ENCODE data around the gene GPR108.
A peak's percentile ranks its signal among the peaks of the same experiment; 100 is the strongest.
"Not testable (repeated sequence)": the region's sequence is repeated elsewhere in the genome, so short reads cannot be mapped to it uniquely, and the experiment has no call there.

GPR108 gene

DNA sequence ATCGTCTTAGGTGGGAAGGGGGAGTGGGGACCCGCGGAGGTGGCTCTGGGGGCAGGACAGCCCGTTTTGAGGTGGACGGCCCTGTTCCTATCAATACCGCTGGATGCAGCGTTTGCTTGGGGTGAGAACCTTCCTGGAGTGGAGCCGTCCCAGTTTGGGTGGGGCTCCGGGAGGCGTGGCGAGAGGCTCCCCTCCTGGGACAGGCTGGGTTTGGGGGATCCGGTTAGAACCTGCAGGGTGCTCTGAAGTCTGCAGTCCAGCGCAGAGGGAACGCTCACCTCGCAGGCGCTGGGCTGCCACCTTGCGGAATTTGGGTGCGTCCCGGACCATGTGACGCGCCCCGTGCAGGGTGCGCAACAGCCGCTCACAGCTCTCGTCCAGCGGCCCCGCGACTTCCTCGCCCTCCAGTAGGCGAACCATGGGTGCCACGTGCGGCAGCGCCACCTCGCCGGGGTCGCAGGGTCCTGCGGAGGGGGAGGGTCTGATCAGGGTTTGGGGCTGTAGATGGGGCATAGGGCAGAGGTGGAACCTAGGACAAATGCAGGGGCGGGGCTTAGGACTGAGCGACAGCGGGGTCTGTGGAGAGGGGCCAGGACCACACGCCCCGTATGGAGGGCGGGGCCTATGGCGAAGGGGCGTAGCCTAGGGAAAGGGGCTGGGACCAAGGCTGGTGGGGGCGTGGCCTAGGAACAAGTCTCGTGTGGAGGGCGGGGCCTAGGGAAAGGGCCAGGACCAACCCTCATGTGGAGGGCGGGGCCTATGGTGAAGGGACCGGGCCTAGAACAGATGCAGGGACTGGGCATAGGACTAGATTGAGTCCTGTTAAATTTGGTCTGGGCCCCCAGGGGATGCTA is 16.0 kb upstream of the GPR108 start:
- no peaks in the 10 kb centered on the region for H3K27me3 ChIP-seq (ENCODE audit: control insufficient read depth, insufficient read depth, low read length)
- H3K9me3 ChIP-seq (ENCODE audit: control insufficient read depth, low read length), result no peaks in the 10 kb centered on the region
- peak overlapping the region; percentile 31 for H3K4me3 ChIP-seq (ENCODE audit: low read length)
- H3K9ac ChIP-seq (ENCODE audit: low read length), result peak overlapping the region; percentile 37
- peaks cover 6% of the 10 kb centered on the region for H3K36me3 ChIP-seq (ENCODE audit: control insufficient read depth, insufficient read depth, low read length)
- H3K4me1 ChIP-seq (ENCODE audit: control insufficient read depth, insufficient read depth, low read length), result peaks cover 23% of the 10 kb centered on the region

DNA sequence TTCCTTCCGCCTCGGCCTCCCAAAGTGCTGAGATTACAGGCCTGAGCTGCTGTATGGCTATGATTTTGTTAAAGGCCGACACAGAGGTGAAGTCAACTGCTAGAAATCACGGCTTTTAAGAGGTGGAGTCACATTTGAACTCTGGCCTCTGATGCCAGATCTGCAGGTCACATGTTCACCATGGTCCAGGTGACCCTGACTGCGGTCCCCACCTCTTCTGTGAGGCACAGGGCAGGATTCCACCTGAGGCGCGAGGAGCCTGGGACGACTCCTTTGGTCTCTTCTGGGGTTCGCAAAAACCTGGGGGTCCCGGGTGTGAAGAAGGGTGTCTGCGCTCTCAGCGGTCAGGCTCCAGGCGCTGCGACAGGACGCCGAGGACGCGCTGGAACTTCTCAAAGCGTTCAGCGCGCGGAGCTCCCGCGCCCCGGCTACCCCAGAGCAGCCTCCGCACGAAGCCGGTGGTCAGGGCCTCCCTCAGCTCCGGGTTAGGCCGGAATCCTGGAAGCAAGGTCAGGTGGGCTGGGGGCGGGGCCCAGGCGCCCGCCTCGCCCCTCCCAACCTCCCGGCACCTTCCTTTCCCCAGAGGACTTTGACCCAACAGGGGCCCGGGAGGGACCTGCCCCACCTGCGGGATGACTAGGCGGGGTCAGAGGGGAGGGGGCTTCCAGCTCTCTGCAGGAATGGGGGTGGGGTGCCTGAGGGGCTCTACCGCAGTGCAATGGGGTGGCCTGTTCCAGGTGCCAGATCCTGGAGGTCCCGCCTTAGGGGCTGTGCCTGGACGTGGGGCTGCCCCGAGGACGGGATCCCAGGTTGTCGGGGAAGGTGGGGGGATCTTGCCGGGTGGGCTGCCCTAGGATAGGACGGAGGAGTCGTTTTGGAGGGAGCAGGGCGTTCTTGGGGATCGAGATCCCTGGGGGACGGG is 15.1 kb upstream of the GPR108 start:
- Histone ChIP-seq H3K9ac (ENCODE audit: low read length) (peak overlapping the region; percentile 37), H3K36me3 (ENCODE audit: control insufficient read depth, insufficient read depth, low read length) (peaks cover 6% of the 10 kb centered on the region)

GRCh38 chr19:6751189-6751588 is 13.8 kb upstream of the GPR108 start:
- H3K4me3 ChIP-seq (ENCODE audit: low read length), result no peak overlapping the region
- H3K9ac ChIP-seq (ENCODE audit: low read length), result no peak overlapping the region
- H3K36me3 ChIP-seq (ENCODE audit: control insufficient read depth, insufficient read depth, low read length), result peaks cover 10% of the 10 kb centered on the region
- no peaks in the 10 kb centered on the region for H3K9me3 ChIP-seq (ENCODE audit: control insufficient read depth, low read length)
- peaks cover 23% of the 10 kb centered on the region for H3K4me1 ChIP-seq (ENCODE audit: control insufficient read depth, insufficient read depth, low read length)
- H3K27me3 ChIP-seq (ENCODE audit: control insufficient read depth, insufficient read depth, low read length), result no peaks in the 10 kb centered on the region

More for the DNA sequence above, 15.1 kb upstream of the GPR108 start:
- Histone ChIP-seq H3K4me1 (ENCODE audit: control insufficient read depth, insufficient read depth, low read length) (peaks cover 23% of the 10 kb centered on the region), H3K4me3 (ENCODE audit: low read length) (peak overlapping the region; percentile 31), H3K9me3 (ENCODE audit: control insufficient read depth, low read length) (no peaks in the 10 kb centered on the region), H3K27me3 (ENCODE audit: control insufficient read depth, insufficient read depth, low read length) (no peaks in the 10 kb centered on the region)

DNA sequence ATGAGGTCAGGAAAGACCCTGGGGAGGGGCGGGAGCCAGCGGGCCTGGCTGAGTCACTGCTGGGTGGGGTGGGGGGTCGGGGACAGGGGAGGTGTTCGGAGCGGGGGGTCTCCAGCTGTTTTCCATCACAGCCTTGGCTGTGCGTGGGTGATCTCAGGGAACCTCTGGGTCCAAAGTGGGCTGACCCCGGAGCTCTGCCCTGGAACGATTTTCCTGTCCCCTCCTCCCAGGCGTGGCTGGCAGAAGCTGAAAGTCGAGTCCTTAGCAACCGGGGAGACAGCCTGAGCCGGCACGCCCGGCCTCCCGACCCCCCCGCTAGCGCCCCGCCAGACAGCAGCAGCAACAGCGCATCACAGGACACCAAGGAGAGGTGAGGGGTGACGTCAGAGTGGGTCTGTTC is 12.7 kb upstream of the GPR108 start:
- H3K27me3 ChIP-seq (ENCODE audit: control insufficient read depth, insufficient read depth, low read length), result no peaks in the 10 kb centered on the region
- H3K9ac ChIP-seq (ENCODE audit: low read length), result no peak overlapping the region
- no peak overlapping the region for H3K4me3 ChIP-seq (ENCODE audit: low read length)
- no peaks in the 10 kb centered on the region for H3K9me3 ChIP-seq (ENCODE audit: control insufficient read depth, low read length)
- peaks cover 29% of the 10 kb centered on the region for H3K4me1 ChIP-seq (ENCODE audit: control insufficient read depth, insufficient read depth, low read length)
- H3K36me3 ChIP-seq (ENCODE audit: control insufficient read depth, insufficient read depth, low read length), result peaks cover 10% of the 10 kb centered on the region

GRCh38 chr19:6748543-6748942 is 11.2 kb upstream of the GPR108 start:
- H3K36me3 ChIP-seq (ENCODE audit: control insufficient read depth, insufficient read depth, low read length), result peaks cover 10% of the 10 kb centered on the region
- H3K27me3 ChIP-seq (ENCODE audit: control insufficient read depth, insufficient read depth, low read length); H3K9ac ChIP-seq (ENCODE audit: low read length); H3K4me3 ChIP-seq (ENCODE audit: low read length); H3K9me3 ChIP-seq (ENCODE audit: control insufficient read depth, low read length): not testable (repeated sequence)
- H3K4me1 ChIP-seq (ENCODE audit: control insufficient read depth, insufficient read depth, low read length), result peaks cover 34% of the 10 kb centered on the region

- peaks cover 10% of the 10 kb centered on the region for H3K36me3 ChIP-seq (ENCODE audit: control insufficient read depth, insufficient read depth, low read length)
- no peaks in the 10 kb centered on the region for H3K27me3 ChIP-seq (ENCODE audit: control insufficient read depth, insufficient read depth, low read length)
- H3K9me3 ChIP-seq (ENCODE audit: control insufficient read depth, low read length), result no peaks in the 10 kb centered on the region
- no peak overlapping the region for H3K9ac ChIP-seq (ENCODE audit: low read length)
- H3K4me3 ChIP-seq (ENCODE audit: low read length), result no peak overlapping the region
- H3K4me1 ChIP-seq (ENCODE audit: control insufficient read depth, insufficient read depth, low read length), result peaks cover 23% of the 10 kb centered on the region
These were observed 8.6 kb upstream of the GPR108 start for GRCh38 chr19:6745965-6746364.

GRCh38 chr19:6744381-6745301 is 7.3 kb upstream of the GPR108 start:
- no peak overlapping the region for H3K4me3 ChIP-seq (ENCODE audit: low read length)
- peaks cover 27% of the 10 kb centered on the region for H3K4me1 ChIP-seq (ENCODE audit: control insufficient read depth, insufficient read depth, low read length)
- H3K27me3 ChIP-seq (ENCODE audit: control insufficient read depth, insufficient read depth, low read length), result no peaks in the 10 kb centered on the region
- peak overlapping the region; percentile 54 for H3K9ac ChIP-seq (ENCODE audit: low read length)
- H3K36me3 ChIP-seq (ENCODE audit: control insufficient read depth, insufficient read depth, low read length), result peaks cover 5% of the 10 kb centered on the region
- H3K9me3 ChIP-seq (ENCODE audit: control insufficient read depth, low read length), result no peaks in the 10 kb centered on the region

DNA sequence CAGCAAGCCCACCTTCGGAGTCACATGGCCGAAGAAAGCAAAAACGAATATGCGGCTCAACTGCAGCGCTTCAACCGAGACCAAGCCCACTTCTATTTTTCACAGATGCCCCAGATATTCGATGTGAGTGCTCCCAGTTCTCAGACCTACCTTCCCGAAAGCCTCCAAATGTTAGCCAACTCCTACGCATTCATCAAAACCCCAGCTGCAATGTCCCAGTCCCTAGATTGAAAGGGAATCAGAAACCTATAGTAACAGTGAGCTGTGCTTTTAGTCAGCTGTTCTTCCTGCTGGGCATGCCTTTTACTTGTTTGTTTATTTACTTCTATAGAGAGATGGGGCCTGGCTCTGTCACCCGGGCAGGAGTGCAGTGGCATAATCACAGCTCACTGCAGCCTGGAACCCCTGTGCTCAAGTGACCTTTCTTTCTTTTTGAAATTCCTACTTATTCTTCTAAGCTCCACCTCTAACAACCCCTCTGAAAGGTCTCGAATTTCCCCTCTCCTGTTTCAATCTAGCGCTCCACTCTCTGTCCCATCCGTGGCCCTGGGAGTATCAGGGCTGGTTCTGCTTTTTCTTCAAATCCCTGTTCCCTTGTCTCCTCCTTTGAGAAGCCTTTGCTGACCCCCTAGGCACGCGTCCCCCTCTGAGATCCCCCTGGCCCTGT is 6.5 kb upstream of the GPR108 start:
- Histone ChIP-seq H3K4me1 (ENCODE audit: control insufficient read depth, insufficient read depth, low read length) (peaks cover 31% of the 10 kb centered on the region), H3K36me3 (ENCODE audit: control insufficient read depth, insufficient read depth, low read length) (peaks cover 5% of the 10 kb centered on the region)

GRCh38 chr19:6743066-6743465 is 5.7 kb upstream of the GPR108 start:
- Histone ChIP-seq H3K9me3 (ENCODE audit: control insufficient read depth, low read length) (no peaks in the 10 kb centered on the region), H3K36me3 (ENCODE audit: control insufficient read depth, insufficient read depth, low read length) (peaks cover 5% of the 10 kb centered on the region), H3K27me3 (ENCODE audit: control insufficient read depth, insufficient read depth, low read length) (no peaks in the 10 kb centered on the region), H3K4me3 (ENCODE audit: low read length) (no peak overlapping the region), H3K4me1 (ENCODE audit: control insufficient read depth, insufficient read depth, low read length) (peaks cover 39% of the 10 kb centered on the region), H3K9ac (ENCODE audit: low read length) (no peak overlapping the region)

More for the DNA sequence above, 6.5 kb upstream of the GPR108 start:
- no peaks in the 10 kb centered on the region for H3K27me3 ChIP-seq (ENCODE audit: control insufficient read depth, insufficient read depth, low read length)
- H3K4me3 ChIP-seq (ENCODE audit: low read length), result no peak overlapping the region
- H3K9ac ChIP-seq (ENCODE audit: low read length), result peak overlapping the region; percentile 54
- H3K9me3 ChIP-seq (ENCODE audit: control insufficient read depth, low read length), result no peaks in the 10 kb centered on the region

DNA sequence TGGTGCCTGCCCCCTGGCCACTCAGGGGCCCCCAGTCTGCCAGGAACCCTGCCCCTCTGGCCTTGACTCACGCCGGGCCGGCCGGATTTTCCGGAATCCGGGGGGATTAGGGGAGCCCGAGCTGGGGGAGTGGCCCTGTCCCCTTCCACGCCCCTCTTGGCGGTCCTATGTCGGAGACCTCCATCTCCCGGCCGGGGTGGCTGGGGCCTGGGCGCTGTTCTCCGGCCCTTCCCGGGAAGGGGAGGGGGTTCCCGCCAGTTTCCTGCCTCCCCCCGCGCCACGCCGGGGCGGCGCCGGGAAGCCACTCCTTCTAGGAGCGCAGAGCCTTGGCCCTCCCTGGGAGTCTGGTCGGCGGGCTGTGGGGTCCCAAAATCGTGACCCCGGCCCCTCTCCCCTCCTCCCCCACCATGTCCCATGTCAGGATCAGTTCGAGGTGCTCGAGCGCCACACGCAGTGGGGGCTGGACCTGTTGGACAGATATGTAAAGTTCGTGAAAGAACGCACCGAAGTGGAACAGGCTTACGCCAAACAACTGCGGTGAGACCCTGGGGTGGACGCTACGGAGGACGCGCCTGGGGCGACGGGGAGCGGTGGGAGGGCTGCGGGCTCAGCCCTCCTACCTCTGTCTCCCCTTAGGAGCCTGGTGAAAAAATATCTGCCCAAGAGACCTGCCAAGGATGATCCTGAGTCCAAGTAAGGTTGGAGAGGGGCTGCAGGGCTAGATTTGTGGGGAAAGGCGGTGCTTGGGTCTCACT is 3.4 kb upstream of the GPR108 start:
- Histone ChIP-seq H3K4me3 (ENCODE audit: low read length) (peak overlapping the region; percentile 76), H3K36me3 (ENCODE audit: control insufficient read depth, insufficient read depth, low read length) (no peaks in the 10 kb centered on the region), H3K27me3 (ENCODE audit: control insufficient read depth, insufficient read depth, low read length) (no peaks in the 10 kb centered on the region), H3K9ac (ENCODE audit: low read length) (peak overlapping the region; percentile 80), H3K4me1 (ENCODE audit: control insufficient read depth, insufficient read depth, low read length) (peaks cover 49% of the 10 kb centered on the region), H3K9me3 (ENCODE audit: control insufficient read depth, low read length) (no peaks in the 10 kb centered on the region)
